Activated B cell treated with CpG ODN at 0.5 μM for 24 hours (primary cell): ENCODE measurements around the gene TADA3. TPM values are rescaled to one million over a fixed set of nuclear protein-coding genes. Genes with fewer than 3 reads are reported as not detected.
A peak's percentile ranks its signal among the peaks of the same experiment; 100 is the strongest.

Experiments used
- ATAC-seq: fragments of 200-7000 bp; cut with Tn5 transposase; one replicate; pipeline ENCODE4 v1.10.0; 2021; ENCODE audit warnings: low read depth, mild to moderate bottlenecking, moderate library complexity
- CTCF ChIA-PET: fragments of 350-600 bp; sonication (Branson Sonifier 250); formaldehyde crosslinking; loops from one replicate; lab custom pipeline; 2021; ENCODE audit warnings: antibody characterized with exemption; lab: Charles Lee
- POLR2A ChIA-PET: fragments of 350-600 bp; sonication (Branson Sonifier 250); formaldehyde crosslinking; loops from one replicate; lab custom pipeline; 2021; ENCODE audit warnings: antibody characterized with exemption; lab: Charles Lee
- DNase-seq: peaks from one replicate; pipeline ENCODE4 v3.0.0; 2022
- H3K27ac Mint-ChIP-seq: one replicate; pipeline ENCODE4 v1.8.0; 2020; ENCODE audit warnings: mixed read lengths
- H3K27me3 Mint-ChIP-seq: one replicate; pipeline ENCODE4 v1.8.0; 2021; ENCODE audit warnings: mixed read lengths
- H3K36me3 Mint-ChIP-seq: one replicate; pipeline ENCODE4 v1.8.0; 2021; ENCODE audit warnings: low read depth, mixed read lengths
- H3K4me1 Mint-ChIP-seq: one replicate; pipeline ENCODE4 v1.8.0; 2021; ENCODE audit warnings: mixed read lengths
- H3K4me3 Mint-ChIP-seq: one replicate; pipeline ENCODE4 v1.8.0; 2020; ENCODE audit warnings: mild to moderate bottlenecking, mixed read lengths
- H3K9me3 Mint-ChIP-seq: one replicate; pipeline ENCODE4 v1.8.0; 2020; ENCODE audit warnings: mixed read lengths
- intact Hi-C: fragments of 100-400 bp; cut with micrococcal nuclease; formaldehyde crosslinking; loops from one replicate; pipeline ENCODE4 v1.15.1; 2024
- total RNA-seq: library from RNA; stranded (reverse); gene quantifications from 2 replicates; pipeline ENCODE4 v1.2.3, GENCODE V29; 2022
- TF ChIP-seq, protein P1 (sequence below): fragments of 200-600 bp; IDR thresholded peaks from one replicate; pipeline ENCODE4 v1.8.0; 2022; ENCODE audit warnings: antibody characterized with exemption, mild to moderate bottlenecking

TADA3 gene
- total RNA-seq, 1 donor from 2014 or later = 44.7 TPM

DNA sequence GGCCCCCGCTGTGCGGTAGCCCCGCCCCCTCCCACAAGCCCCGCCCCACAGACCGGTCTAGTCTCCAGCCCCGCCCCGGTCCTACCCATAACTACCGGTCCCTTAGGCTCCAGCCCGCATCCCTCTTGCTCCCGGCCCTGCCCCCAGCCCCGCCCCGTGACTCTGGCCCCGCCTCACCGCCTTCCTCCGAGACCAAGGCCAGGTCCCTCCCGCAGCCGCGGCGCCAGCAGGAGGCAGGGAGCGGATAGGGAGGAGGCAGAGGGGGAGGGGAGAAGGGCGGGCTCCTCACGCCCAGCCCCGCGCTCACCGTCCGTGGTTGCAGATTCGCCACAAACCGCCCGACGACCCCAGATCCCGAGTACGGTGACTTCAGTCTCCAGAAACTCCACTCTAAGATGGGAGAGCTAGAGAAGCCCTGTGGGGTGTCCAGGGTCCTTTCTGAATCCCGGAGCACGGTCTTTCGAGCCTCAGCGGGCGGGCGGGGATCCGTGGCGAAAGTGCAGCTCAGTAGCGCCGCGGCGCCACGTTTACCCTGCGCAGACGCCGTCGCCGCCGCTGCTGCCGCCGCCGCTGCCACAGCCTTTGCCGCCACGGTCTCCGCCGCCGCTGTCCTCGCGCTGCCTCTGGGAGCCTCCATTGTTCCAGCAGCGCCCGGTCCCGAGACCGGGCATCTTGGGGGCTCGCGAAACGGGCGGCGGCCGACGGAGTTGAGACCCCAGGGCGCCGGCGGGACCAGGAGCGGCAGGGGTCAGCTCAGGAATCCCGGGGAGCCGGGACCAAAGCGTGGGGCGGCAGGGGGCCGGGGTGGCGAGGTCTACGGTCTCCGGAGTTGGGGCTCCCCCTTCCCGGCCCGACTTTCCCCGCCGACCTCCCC is 60.8 kb downstream of the TADA3 start, which contains the start of gene BRPF1:
Gene BRPF1, plus strand, starts transcription at position 530 of the 874 bp plus-strand sequence. CDS start 2,406 bp downstream, outside the sequence.
- Mint-ChIP-seq H3K4me3 (peak within 1 kb of the TSS; percentile 95), H3K9me3 (no peaks in the 10 kb centered on the region), H3K4me1 (peaks cover 48% of the 10 kb centered on the region), H3K27ac (peak within 1 kb of the TSS; percentile 99), H3K36me3 (peaks cover 30% of the 10 kb centered on the region), H3K27me3 (no peaks in the 10 kb centered on the region)
- peak; percentile 91 for DNase-seq
- intact Hi-C loops = loop anchor here (1.0 to 5.0 kb wide), 14 partner anchors 18 to 1986 kb away; partner anchors contain the start of genes EMC3, JAGN1, MTMR14 and OGG1
- ChIA-PET POLR2A (interaction anchor here (0.6 to 4.5 kb wide), 15 partner anchors 9 to 805 kb away, joined by 3 to 55 read pairs (median 7); partner anchors contain the start of genes ARPC4, CRELD1, EMC3 and MTMR14), CTCF (interaction anchor here (1.4 kb wide), 1 partner anchor 228 kb away, joined by 7 read pairs; no protein-coding TSS in a partner anchor)
- TF ChIP-seq, protein P1, sequence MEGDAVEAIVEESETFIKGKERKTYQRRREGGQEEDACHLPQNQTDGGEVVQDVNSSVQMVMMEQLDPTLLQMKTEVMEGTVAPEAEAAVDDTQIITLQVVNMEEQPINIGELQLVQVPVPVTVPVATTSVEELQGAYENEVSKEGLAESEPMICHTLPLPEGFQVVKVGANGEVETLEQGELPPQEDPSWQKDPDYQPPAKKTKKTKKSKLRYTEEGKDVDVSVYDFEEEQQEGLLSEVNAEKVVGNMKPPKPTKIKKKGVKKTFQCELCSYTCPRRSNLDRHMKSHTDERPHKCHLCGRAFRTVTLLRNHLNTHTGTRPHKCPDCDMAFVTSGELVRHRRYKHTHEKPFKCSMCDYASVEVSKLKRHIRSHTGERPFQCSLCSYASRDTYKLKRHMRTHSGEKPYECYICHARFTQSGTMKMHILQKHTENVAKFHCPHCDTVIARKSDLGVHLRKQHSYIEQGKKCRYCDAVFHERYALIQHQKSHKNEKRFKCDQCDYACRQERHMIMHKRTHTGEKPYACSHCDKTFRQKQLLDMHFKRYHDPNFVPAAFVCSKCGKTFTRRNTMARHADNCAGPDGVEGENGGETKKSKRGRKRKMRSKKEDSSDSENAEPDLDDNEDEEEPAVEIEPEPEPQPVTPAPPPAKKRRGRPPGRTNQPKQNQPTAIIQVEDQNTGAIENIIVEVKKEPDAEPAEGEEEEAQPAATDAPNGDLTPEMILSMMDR = no peak
- peak; percentile 95 for ATAC-seq

DNA sequence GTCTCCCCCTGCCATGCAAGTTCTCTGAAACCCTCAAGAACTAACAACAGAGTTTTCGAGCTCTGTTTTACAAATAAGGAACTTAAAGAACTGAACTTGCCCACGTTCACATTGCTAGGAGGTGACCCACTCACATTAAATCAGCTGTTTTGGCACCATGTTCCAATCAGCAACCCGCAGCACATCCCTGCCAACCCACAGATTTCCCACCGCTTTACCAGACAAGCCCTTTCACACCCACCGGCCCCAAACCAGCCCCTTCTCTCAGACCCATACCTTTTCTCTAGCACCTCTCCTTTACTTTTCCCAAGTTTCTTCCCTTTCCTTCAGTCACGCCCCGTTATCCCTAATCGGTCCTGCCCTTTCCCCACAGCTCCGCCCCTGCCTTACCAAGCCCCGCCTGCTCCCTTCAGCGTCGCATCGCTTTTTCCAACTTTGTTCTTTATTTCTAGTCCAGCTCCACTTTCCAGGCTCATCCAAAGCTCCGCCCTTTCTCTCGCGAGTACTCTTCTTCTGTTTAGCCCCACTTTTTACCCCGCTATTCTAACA is 61.5 kb downstream of the TADA3 start:
- intact Hi-C loops = loop anchor here (1.0 to 5.0 kb wide), 14 partner anchors 19 to 1987 kb away; partner anchors contain the start of genes EMC3, JAGN1, MTMR14 and OGG1
- TF ChIP-seq, protein P1 = no peak
- ATAC-seq (peak; percentile 42), DNase-seq (no peak)
- ChIA-PET CTCF (interaction anchor here (1.0 to 1.4 kb wide), 2 partner anchors 227 to 378 kb away, joined by 3 to 7 read pairs; no protein-coding TSS in a partner anchor), POLR2A (interaction anchor here (0.5 to 4.5 kb wide), 12 partner anchors 10 to 806 kb away, joined by 3 to 55 read pairs (median 8); partner anchors contain the start of genes ARPC4, CRELD1, MTMR14 and OGG1)
- peak overlapping the region; percentile 99 for H3K27ac Mint-ChIP-seq
- H3K4me1 Mint-ChIP-seq = peaks cover 45% of the 10 kb centered on the region
- no peaks in the 10 kb centered on the region for H3K9me3 Mint-ChIP-seq
- peaks cover 26% of the 10 kb centered on the region for H3K36me3 Mint-ChIP-seq
- H3K4me3 Mint-ChIP-seq = peak overlapping the region; percentile 95
- H3K27me3 Mint-ChIP-seq = no peaks in the 10 kb centered on the region

Other genes with a start within 250 kb of the TADA3 start
- not detected in 2 replicates for gene LHFPL4, start 238.7 kb downstream of the TADA3 start, total RNA-seq
- 92.0 and 99.2 TPM in 2 replicates for gene MTMR14, start 143.0 kb downstream of the TADA3 start, total RNA-seq
- 0.20 TPM in 1 of 2 replicates, not detected in the other for gene CPNE9, start 88.6 kb downstream of the TADA3 start, total RNA-seq
- gene BRPF1, start 60.7 kb downstream of the TADA3 start, total RNA-seq = 33.5 and 35.2 TPM in 2 replicates
- gene OGG1, start 42.5 kb downstream of the TADA3 start, total RNA-seq = 43.5 and 60.7 TPM in 2 replicates
- gene CAMK1, start 22.5 kb downstream of the TADA3 start, total RNA-seq = 0.69 and 1.7 TPM in 2 replicates
- gene ARPC4, start 609 bp upstream of the TADA3 start, total RNA-seq = 315 and 338 TPM in 2 replicates
- gene TTLL3, start 17.8 kb upstream of the TADA3 start, total RNA-seq = 51.4 and 61.9 TPM in 2 replicates
- gene RPUSD3, start 51.5 kb upstream of the TADA3 start, total RNA-seq = 49.5 and 55.7 TPM in 2 replicates
- gene CIDEC, start 87.8 kb upstream of the TADA3 start, total RNA-seq = not detected in 2 replicates
- 30.9 and 32.1 TPM in 2 replicates for gene JAGN1, start 98.1 kb upstream of the TADA3 start, total RNA-seq
- gene IL17RE, start 110.4 kb upstream of the TADA3 start, total RNA-seq = 0.66 and 0.82 TPM in 2 replicates
- 0.11 and 0.29 TPM in 2 replicates for gene IL17RC, start 124.6 kb upstream of the TADA3 start, total RNA-seq
- 26.9 and 30.5 TPM in 2 replicates for gene CRELD1, start 141.4 kb upstream of the TADA3 start, total RNA-seq
- 4.2 and 4.3 TPM in 2 replicates for gene PRRT3, start 159.9 kb upstream of the TADA3 start, total RNA-seq
- 37.6 and 40.6 TPM in 2 replicates for gene EMC3, start 194.4 kb upstream of the TADA3 start, total RNA-seq
- gene FANCD2, start 234.0 kb upstream of the TADA3 start, total RNA-seq = 26.8 and 31.4 TPM in 2 replicates